HG03103 (cell line): Measurements from ENCODE around the gene ACACA.

ENCODE experiments used
- ATAC-seq: cut with Tn5 transposase; IDR thresholded peaks from one replicate; pipeline ENCODE4 v1.9.1; 2021; ENCODE audit warnings: low read depth; ENCODE audit not compliant: unreplicated experiment

ACACA gene

DNA sequence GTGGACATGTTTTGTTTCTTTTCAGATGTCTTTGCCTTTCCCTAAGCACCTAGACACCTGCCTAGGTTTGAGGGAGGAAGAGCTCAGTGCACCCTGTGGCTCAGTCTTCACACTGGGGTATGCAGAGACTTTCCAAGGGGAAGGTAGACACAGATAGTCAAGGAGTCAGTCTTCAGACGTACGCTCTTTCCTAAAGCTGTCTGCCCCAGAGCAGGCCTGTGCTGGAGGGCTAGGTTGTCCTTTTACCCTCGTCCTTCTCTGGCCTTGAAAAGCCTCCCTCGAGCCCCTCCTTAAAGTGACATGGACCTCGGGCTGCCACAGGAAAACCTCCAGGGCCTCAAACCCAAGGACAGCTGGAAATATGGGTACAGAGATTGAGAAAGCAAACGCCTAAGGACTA, 354.2 kb downstream of the ACACA start:
- ATAC-seq = no peak

DNA sequence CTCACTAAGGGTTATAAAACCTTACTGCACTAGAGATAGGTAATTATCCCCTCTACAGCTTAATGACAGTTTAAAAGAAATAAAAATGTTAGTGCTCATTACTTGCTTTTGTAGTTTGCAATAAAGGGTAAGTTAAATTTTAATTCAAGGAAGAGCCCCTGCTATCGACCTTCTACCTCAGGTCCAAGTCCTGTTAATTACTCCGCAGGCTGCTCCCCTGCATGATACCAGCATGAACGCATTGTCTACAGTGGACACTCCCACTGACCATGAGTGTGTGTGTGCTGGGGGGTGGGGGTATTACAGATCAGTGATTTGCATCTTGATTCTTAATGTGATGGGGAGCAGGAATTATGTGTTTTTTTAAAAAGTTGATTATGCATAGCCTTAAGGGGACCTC, 354.8 kb downstream of the ACACA start:
- ATAC-seq = no peak

- ATAC-seq = no peak
Observed at GRCh38 chr17:37051381-37051780, 355.3 kb downstream of the ACACA start.

GRCh38 chr17:37050920-37051319, 355.7 kb downstream of the ACACA start:
- ATAC-seq = no peak

DNA sequence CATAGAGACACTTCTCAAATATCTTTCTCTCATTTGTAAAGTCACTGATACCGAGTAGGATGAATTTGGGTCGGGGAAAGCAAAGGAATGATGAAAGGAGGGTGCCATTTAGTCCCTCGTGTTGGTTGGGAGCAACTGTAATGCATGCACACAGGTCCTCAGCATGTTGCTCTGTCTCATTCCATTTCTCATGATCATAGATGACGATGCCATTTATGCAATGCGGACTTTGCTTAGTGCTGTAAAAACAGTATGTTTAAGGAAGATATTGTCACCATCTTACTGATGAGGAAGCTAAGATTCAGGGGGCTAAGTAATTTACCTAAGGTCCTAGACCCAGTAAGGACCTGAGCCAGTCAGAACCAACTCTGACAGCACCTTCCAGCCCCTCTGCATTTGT, 357.8 kb downstream of the ACACA start:
- ATAC-seq = no peak

GRCh38 chr17:37047631-37048104, 359.0 kb downstream of the ACACA start:
- no peak for ATAC-seq

DNA sequence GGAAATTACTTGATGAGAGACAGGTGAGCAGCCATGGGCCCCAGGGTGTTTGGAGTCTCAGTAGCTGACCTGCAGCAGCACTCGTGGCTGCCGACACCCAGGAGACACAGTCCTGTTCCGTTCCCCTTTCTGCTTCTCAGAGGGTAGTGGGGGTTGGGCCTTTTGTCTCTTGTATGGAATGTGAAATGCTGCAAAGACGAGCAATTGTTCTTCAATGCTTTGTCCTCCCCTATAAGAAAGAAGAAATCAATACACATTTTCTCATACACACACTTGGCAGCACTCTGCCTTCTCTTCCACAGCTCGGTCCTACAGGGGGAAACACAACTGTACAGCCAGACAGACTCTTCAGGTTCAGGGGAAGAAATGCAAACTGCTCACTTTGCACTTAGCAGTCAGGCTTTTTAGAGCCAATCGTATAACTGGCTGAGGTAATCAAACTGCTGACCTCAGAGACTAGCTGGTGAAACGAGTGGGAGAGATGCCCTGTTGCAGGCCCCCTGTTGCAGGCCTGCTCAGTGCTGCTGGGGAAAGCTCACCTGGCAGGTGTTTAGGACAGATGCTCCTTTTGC, 361.2 kb downstream of the ACACA start:
- ATAC-seq = no peak

DNA sequence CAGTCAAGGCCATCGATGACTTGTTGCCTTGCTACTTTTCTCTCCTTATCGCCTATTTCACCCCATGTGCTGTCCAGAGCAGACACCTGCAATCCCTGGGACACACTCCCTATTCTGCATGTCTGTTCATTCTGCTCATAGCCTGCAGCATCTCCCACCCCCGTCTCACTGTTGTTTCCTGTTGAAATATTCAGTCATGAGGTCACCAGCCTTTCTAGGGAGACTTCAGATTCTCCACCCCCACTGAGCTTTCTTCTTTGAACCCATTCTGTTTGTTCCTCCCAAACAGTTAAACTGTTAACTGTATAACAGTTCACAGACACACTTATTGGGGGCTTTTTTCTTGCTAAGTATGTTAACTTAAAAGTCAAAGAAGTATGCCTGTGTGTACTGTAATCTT, 363.4 kb downstream of the ACACA start:
- no peak for ATAC-seq

GRCh38 chr17:37041932-37042331, 364.7 kb downstream of the ACACA start:
- ATAC-seq = no peak

DNA sequence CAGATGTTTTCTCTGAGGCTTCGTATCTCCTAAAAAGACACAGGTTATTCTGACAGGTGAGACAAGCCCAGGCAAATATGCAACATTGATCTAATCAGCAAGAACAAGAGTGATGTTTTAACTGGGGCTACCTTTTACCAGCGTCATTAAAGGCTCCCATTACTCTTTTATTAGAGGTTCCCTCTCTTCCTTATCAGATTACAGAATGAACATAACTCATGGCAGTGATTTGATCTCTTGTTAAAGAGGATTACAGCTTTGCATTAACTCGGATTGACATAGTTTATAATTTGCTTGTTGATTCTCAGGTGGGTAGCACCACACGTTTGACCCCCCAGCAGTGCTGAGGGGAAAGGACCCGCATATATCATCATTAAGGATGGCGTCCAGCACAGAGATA, 367.4 kb downstream of the ACACA start:
- no peak for ATAC-seq

GRCh38 chr17:37037590-37038155, 369.0 kb downstream of the ACACA start:
- no peak for ATAC-seq
